ENCODE measurements around the gene FRYL. TPM values are rescaled to one million over a fixed set of nuclear protein-coding genes. Genes with fewer than 3 reads are reported as not detected.

The FRYL gene
- polyA plus RNA-seq, 3 donors: 10.8 to 15.8 (median 14.4) TPM

DNA sequence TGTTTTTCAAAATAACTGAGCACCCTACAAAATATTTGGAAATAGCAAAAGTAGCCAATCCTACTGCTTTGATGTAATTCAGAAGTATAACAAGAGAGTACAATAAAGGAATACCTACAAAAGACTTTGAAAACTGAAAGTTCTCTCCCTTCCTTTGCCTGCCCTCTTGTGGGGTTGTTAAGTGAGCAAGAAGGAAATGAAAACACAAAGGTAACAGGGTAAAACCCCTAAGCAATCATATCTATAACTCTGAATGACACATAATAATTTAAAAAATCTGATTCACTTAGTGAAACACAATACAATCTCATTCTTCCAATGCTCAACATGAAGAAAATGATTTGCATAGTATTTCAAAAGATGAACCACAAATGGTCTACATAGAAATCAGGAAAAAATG is 98.2 kb downstream of the FRYL start:
- H3K9ac ChIP-seq (ENCODE audit: insufficient read depth, low read length, poor library complexity, severe bottlenecking): no peak overlapping the region
- H3K9me3 ChIP-seq (replicated peaks in 1 of 2; ENCODE audit: control insufficient read depth in 1 of 2, insufficient read depth in 1 of 2, low read length in 2 of 2): no peaks in the 10 kb centered on the region
- no peaks in the 10 kb centered on the region for H3K36me3 ChIP-seq (replicated peaks in 1 of 2; ENCODE audit: control insufficient read depth in 1 of 2, insufficient read depth in 2 of 2, low read length in 2 of 2)
- no peak overlapping the region for H3K4me3 ChIP-seq (replicated peaks in 1 of 3; ENCODE audit: low read depth in 2 of 3, low read length in 3 of 3)
- Mint-ChIP-seq H3K27me3 (ENCODE audit: low read depth in 3 of 3) (no peaks in the 10 kb centered on the region), H3K36me3 (peaks cover 3 to 9% of the 10 kb centered on the region in 2 donors), H3K4me1 (peaks cover 18% of the 10 kb centered on the region), H3K27ac (peak overlapping the region in 2 of 7 donors; percentile 23 to 71), H3K9me3 (peaks cover 0 to 6% (median 0%) of the 10 kb centered on the region in 7 donors), H3K4me3 (no peak overlapping the region)
- no peaks in the 10 kb centered on the region for H3K27me3 ChIP-seq (ENCODE audit: control insufficient read depth in 2 of 2, insufficient read depth in 2 of 2, low read length in 2 of 2)
- H4K20me1 ChIP-seq (ENCODE audit: insufficient read depth, low read length): peaks cover 59% of the 10 kb centered on the region
- TF ChIP-seq, protein P1, sequence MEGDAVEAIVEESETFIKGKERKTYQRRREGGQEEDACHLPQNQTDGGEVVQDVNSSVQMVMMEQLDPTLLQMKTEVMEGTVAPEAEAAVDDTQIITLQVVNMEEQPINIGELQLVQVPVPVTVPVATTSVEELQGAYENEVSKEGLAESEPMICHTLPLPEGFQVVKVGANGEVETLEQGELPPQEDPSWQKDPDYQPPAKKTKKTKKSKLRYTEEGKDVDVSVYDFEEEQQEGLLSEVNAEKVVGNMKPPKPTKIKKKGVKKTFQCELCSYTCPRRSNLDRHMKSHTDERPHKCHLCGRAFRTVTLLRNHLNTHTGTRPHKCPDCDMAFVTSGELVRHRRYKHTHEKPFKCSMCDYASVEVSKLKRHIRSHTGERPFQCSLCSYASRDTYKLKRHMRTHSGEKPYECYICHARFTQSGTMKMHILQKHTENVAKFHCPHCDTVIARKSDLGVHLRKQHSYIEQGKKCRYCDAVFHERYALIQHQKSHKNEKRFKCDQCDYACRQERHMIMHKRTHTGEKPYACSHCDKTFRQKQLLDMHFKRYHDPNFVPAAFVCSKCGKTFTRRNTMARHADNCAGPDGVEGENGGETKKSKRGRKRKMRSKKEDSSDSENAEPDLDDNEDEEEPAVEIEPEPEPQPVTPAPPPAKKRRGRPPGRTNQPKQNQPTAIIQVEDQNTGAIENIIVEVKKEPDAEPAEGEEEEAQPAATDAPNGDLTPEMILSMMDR (IDR thresholded peaks at IDR 0.05): no peak
- peaks cover 71% of the 10 kb centered on the region for H3K79me2 ChIP-seq (ENCODE audit: insufficient read depth, low read length)
- H3K27ac ChIP-seq (ENCODE audit: low read depth in 1 of 2, low read length in 2 of 2): no peak overlapping the region
- no peak overlapping the region for H2AFZ ChIP-seq (ENCODE audit: insufficient read depth, low read depth, low read length, poor library complexity, severe bottlenecking)
- no peak overlapping the region for H3K4me2 ChIP-seq (replicated peaks; ENCODE audit: extremely low read depth, low read length, poor library complexity, severe bottlenecking)
- H3K4me1 ChIP-seq (ENCODE audit: control insufficient read depth in 1 of 2, insufficient read depth in 2 of 2, low read length in 2 of 2): peaks cover 4 to 10% of the 10 kb centered on the region in 2 donors
- DNase-seq: no peak
- intact Hi-C loops (cut with micrococcal nuclease): no loop called here

DNA sequence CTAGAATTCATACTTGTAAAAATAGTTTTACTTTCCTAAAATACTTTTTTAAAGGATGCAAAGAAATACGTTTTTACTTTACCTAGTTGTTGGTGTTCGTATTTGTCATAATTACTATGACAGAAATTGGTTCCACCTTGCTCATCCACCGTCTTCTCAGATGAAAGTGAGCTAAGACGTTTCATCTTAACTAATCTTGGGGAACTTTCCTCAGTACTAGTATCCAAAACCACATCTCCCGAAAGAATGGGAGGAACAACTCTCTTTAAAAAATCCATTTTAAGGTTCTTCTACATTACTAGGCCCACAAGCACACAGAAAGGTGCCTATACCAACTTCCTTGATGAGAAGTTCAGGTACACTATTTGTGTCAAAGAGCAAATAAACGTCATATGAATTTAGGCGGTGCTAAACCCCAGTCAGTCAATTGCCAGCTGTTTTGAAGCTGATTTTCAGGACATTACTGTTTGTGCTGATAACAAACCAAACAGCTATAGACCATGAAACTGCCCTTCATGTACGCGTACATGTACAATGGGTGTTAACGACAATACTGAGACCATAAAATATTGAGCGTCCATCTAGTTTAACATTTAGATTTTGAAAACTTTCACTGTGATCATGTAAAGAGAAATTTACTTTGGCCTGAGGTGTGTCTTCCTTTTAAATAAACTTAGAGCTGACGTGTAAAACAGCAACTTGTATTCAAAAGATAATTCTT is 99.1 kb downstream of the FRYL start:
- H3K4me3 ChIP-seq (replicated peaks in 1 of 3; ENCODE audit: low read depth in 2 of 3, low read length in 3 of 3): no peak overlapping the region
- intact Hi-C loops (cut with micrococcal nuclease): no loop called here
- H2AFZ ChIP-seq (ENCODE audit: insufficient read depth, low read depth, low read length, poor library complexity, severe bottlenecking): no peak overlapping the region
- Mint-ChIP-seq H3K4me1 (peaks cover 18% of the 10 kb centered on the region), H3K27ac (no peak overlapping the region), H3K36me3 (peaks cover 6 to 17% of the 10 kb centered on the region in 2 donors), H3K27me3 (ENCODE audit: low read depth in 3 of 3) (no peaks in the 10 kb centered on the region), H3K4me3 (no peak overlapping the region), H3K9me3 (peaks cover 2 to 6% (median 5%) of the 10 kb centered on the region in 7 donors)
- peaks cover 50% of the 10 kb centered on the region for H4K20me1 ChIP-seq (ENCODE audit: insufficient read depth, low read length)
- peaks cover 4 to 10% of the 10 kb centered on the region in 2 donors for H3K4me1 ChIP-seq (ENCODE audit: control insufficient read depth in 1 of 2, insufficient read depth in 2 of 2, low read length in 2 of 2)
- H3K36me3 ChIP-seq (replicated peaks in 1 of 2; ENCODE audit: control insufficient read depth in 1 of 2, insufficient read depth in 2 of 2, low read length in 2 of 2): no peaks in the 10 kb centered on the region
- no peaks in the 10 kb centered on the region for H3K27me3 ChIP-seq (ENCODE audit: control insufficient read depth in 2 of 2, insufficient read depth in 2 of 2, low read length in 2 of 2)
- H3K4me2 ChIP-seq (replicated peaks; ENCODE audit: extremely low read depth, low read length, poor library complexity, severe bottlenecking): no peak overlapping the region
- H3K27ac ChIP-seq (ENCODE audit: low read depth in 1 of 2, low read length in 2 of 2): no peak overlapping the region
- WGBS (ENCODE audit: insufficient coverage): 81% methylated on average over 7 of the region's 12 CpGs
- no peak for DNase-seq
- peaks cover 0 to 2% of the 10 kb centered on the region in 2 donors for H3K9me3 ChIP-seq (replicated peaks in 1 of 2; ENCODE audit: control insufficient read depth in 1 of 2, insufficient read depth in 1 of 2, low read length in 2 of 2)
- no peak overlapping the region for H3K9ac ChIP-seq (ENCODE audit: insufficient read depth, low read length, poor library complexity, severe bottlenecking)
- H3K79me2 ChIP-seq (ENCODE audit: insufficient read depth, low read length): peaks cover 63% of the 10 kb centered on the region
- TF ChIP-seq, protein P1 (IDR thresholded peaks at IDR 0.05): no peak

Data from CD14-positive monocyte (primary cell).